Suprapubic skin (tissue), 3 donors: ENCODE measurements around the gene CHAD.

Experiments used
- CTCF ChIP-seq, 2 donors: fragments of 200-600 bp in 1 of 2; fragments of 450-650 bp in 1 of 2; sonication (generic) in 1 of 2; IDR thresholded peaks; one replicate each; pipeline ENCODE4 v1.5.1; 2016 to 2019; ENCODE audit warnings: antibody characterized with exemption in 2 of 2, mild to moderate bottlenecking in 1 of 2, moderate library complexity in 1 of 2
- POLR2AphosphoS5 ChIP-seq, 3 donors: sonication (generic); formaldehyde crosslinking; IDR thresholded peaks; one replicate each; pipeline ENCODE4 v1.6.1; 2017; ENCODE audit warnings: antibody characterized with exemption in 3 of 3

DNA sequence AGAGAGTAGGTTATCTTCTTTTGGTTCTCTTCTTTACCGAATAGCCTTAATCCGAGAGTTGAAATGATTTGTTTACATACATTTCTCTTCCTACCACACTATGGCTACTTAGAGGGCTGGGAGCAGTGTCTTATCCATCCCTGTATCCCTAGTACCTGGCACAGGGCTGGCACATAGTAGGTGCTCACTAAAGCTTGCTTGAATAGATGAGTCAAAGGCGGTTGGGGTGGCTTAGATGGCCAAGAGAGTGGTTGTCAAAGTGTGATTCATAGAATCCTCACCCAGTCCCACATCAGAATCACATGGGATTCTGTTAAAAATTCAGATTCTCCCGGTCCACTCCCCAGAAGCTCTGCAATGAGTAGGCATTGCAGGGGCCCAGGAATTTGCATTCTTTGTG lies 11.1 kb downstream of the CHAD start:
- TF ChIP-seq CTCF (IDR thresholded peaks at IDR 0.05), result no peak
- no peak for TF ChIP-seq POLR2AphosphoS5 (IDR thresholded peaks at IDR 0.05)
